Fibroblast of lung (primary cell): ENCODE results near the gene MRTFA. TPM values are rescaled to one million over a fixed set of nuclear protein-coding genes. Genes with fewer than 3 reads are reported as not detected.

Experiments
- DNase-seq, 2 donors: peaks; one replicate each; pipeline versions ENCODE4 v3.0.0 to v3.0.0-alpha.2; 2010; ENCODE audit warnings: low read depth in 2 of 2
- H2AFZ ChIP-seq: 2 replicates; pipeline ENCODE4 v1.5.1; 2012; ENCODE audit warnings: low read length, control low read depth, inconsistent platforms
- H3K27ac ChIP-seq: 2 replicates; pipeline ENCODE4 v1.5.1; 2011; ENCODE audit warnings: low read length, control low read depth; ENCODE audit not compliant: insufficient read depth
- H3K27me3 ChIP-seq: 2 replicates; pipeline ENCODE4 v1.5.1; 2011; ENCODE audit warnings: mild to moderate bottlenecking, low read length; ENCODE audit not compliant: control insufficient read depth, insufficient read depth
- H3K36me3 ChIP-seq: 2 replicates; pipeline ENCODE4 v1.5.1; 2011; ENCODE audit warnings: low read length; ENCODE audit not compliant: control insufficient read depth, insufficient read depth
- H3K4me1 ChIP-seq: 2 replicates; pipeline ENCODE4 v1.5.1; 2011; ENCODE audit warnings: low read length; ENCODE audit not compliant: control insufficient read depth, insufficient read depth; ENCODE audit errors: extremely low read depth
- H3K4me2 ChIP-seq: 2 replicates; pipeline ENCODE4 v1.5.1; 2011; ENCODE audit warnings: low read length, control low read depth; ENCODE audit not compliant: insufficient read depth; ENCODE audit errors: extremely low read depth
- H3K4me3 ChIP-seq, 4 experiments: fragments of 200-600 bp in 1 of 4; sonication (generic) in 1 of 4; replicated peaks in 1 of 4; 2 replicates each; pipeline ENCODE4 v1.5.1; 2011 to 2016; ENCODE audit warnings: low read length in 4 of 4, low read depth in 3 of 4, mild to moderate bottlenecking in 3 of 4, control low read depth in 2 of 4, inconsistent platforms in 1 of 4, mixed read lengths in 1 of 4; ENCODE audit not compliant: insufficient read depth in 1 of 4; ENCODE audit errors: control extremely low read depth in 1 of 4
- H3K79me2 ChIP-seq: 2 replicates; pipeline ENCODE4 v1.5.1; 2012; ENCODE audit warnings: mild to moderate bottlenecking, low read length, inconsistent platforms; ENCODE audit not compliant: control insufficient read depth, insufficient read depth
- H3K9ac ChIP-seq: 2 replicates; pipeline ENCODE4 v1.5.1; 2011; ENCODE audit warnings: mild to moderate bottlenecking, low read length, control low read depth; ENCODE audit not compliant: insufficient read depth
- H3K9me3 ChIP-seq: 2 replicates; pipeline ENCODE4 v1.5.1; 2012; ENCODE audit warnings: low read depth, low read length; ENCODE audit not compliant: control insufficient read depth, insufficient read depth
- H4K20me1 ChIP-seq: 2 replicates; pipeline ENCODE4 v1.5.1; 2011; ENCODE audit warnings: low read length; ENCODE audit not compliant: control insufficient read depth, insufficient read depth; ENCODE audit errors: extremely low read depth
- EZH2 ChIP-seq: IDR thresholded peaks from 2 replicates; pipeline ENCODE4 v1.5.1; 2012; ENCODE audit warnings: low read length, control low read depth, mild to moderate bottlenecking; ENCODE audit errors: missing control alignments
- polyA plus RNA-seq, 2 donors: library from polyadenylated mRNA; depleted of rRNA in 1 of 2; stranded (reverse) in 1 of 2; unstranded in 1 of 2; fragments of >200 nt; gene quantifications; 2 replicates each; pipeline ENCODE4 v1.2.1, GENCODE V29; 2011 to 2012; ENCODE audit warnings: missing spikeins in 1 of 2
- total RNA-seq: library from RNA; depleted of rRNA; stranded (reverse); fragments of >200 nt; gene quantifications from 2 replicates; pipeline ENCODE4 v1.2.1, GENCODE V29; 2014
- TF ChIP-seq, protein P1 (sequence below), 2 donors: IDR thresholded peaks in 1 of 2; conservative IDR thresholded peaks in 1 of 2; 1 replicate in 1 of 2; 2 replicates in 1 of 2; pipeline ENCODE4 v1.5.1; 2011 to 2012; ENCODE audit warnings: low read length in 2 of 2, control low read depth in 1 of 2, inconsistent platforms in 1 of 2, low read depth in 1 of 2, mild to moderate bottlenecking in 1 of 2

MRTFA gene
- total and polyA plus RNA-seq, 2 donors (not counting 1 experiment from before 2014, with no cell fraction given): 7.6 to 23.0 TPM

DNA sequence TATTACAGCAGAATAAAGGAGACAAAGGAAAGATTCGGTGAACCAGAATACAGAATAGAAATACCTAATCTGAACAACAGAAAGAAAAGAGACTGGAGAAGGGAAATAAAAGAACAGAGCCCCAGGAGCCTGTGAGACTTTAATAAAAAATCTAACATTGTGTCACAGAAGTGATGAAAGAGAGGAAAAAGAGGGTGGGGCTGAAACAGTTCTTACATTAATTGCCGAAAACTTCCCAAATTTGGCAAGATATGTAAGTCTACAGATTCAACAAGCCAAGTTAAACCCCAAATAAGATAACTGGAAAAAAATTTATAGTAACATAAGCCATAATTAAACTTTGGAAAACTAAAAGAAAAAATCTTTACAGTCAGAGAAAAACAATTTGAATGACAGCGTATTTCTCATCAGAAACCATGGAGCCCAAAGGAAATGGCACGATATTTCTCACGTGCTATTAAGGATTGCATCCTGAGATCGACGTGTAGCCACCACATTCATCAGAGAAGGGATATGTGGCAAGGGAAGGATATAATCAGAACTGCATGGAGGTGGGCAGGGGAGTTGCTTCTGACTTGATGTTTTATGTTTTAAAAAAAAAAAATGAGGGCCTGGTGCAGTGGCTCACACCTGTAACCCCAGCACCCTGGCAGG is 192.2 kb downstream of the MRTFA start:
- Histone ChIP-seq H3K36me3 (no peaks in the 10 kb centered on the region), H3K4me1 (peaks cover 6% of the 10 kb centered on the region), H3K9ac (no peak overlapping the region), H2AFZ (no peak overlapping the region), H3K79me2 (peaks cover 14% of the 10 kb centered on the region), H4K20me1 (peaks cover 1% of the 10 kb centered on the region), H3K4me3 (no peak overlapping the region), H3K27ac (no peak overlapping the region), H3K27me3 (no peaks in the 10 kb centered on the region), H3K9me3 (no peaks in the 10 kb centered on the region), H3K4me2 (no peak overlapping the region)
- DNase-seq: no peak
- TF ChIP-seq, protein P1, sequence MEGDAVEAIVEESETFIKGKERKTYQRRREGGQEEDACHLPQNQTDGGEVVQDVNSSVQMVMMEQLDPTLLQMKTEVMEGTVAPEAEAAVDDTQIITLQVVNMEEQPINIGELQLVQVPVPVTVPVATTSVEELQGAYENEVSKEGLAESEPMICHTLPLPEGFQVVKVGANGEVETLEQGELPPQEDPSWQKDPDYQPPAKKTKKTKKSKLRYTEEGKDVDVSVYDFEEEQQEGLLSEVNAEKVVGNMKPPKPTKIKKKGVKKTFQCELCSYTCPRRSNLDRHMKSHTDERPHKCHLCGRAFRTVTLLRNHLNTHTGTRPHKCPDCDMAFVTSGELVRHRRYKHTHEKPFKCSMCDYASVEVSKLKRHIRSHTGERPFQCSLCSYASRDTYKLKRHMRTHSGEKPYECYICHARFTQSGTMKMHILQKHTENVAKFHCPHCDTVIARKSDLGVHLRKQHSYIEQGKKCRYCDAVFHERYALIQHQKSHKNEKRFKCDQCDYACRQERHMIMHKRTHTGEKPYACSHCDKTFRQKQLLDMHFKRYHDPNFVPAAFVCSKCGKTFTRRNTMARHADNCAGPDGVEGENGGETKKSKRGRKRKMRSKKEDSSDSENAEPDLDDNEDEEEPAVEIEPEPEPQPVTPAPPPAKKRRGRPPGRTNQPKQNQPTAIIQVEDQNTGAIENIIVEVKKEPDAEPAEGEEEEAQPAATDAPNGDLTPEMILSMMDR (conservative IDR thresholded peaks at IDR 0.05 in 1 of 2, IDR thresholded peaks at IDR 0.05 in 1 of 2; ENCODE audit: low read depth in 1 of 2, low read length in 2 of 2): no peak
- TF ChIP-seq EZH2: no peak

DNA sequence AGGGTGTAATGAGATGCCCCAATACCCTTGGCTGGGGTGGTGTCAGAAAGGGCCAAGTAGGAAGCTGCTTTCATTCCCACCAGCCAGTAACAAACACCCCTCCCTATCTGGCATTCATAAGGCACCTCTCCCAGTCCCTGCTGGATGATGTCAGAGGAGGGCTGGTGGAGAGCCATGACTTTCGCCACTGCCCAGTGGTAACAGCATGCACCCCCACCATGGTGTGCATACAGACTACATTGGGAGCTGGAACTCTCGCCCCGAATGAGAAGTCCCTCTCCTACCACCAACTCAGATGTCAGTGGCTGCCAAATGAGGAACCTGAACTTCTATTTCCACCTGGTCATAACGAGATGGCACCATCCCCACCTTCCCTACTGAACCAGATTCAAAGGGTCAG is 192.8 kb downstream of the MRTFA start:
- H3K4me2 ChIP-seq: no peak overlapping the region
- no peak overlapping the region for H2AFZ ChIP-seq
- no peak overlapping the region for H3K9ac ChIP-seq
- no peaks in the 10 kb centered on the region for H4K20me1 ChIP-seq
- no peak for TF ChIP-seq EZH2
- TF ChIP-seq, protein P1 (conservative IDR thresholded peaks at IDR 0.05 in 1 of 2, IDR thresholded peaks at IDR 0.05 in 1 of 2; ENCODE audit: low read depth in 1 of 2, low read length in 2 of 2): no peak
- no peaks in the 10 kb centered on the region for H3K36me3 ChIP-seq
- no peak for DNase-seq
- peaks cover 4% of the 10 kb centered on the region for H3K4me1 ChIP-seq
- peaks cover 14% of the 10 kb centered on the region for H3K79me2 ChIP-seq
- H3K4me3 ChIP-seq: no peak overlapping the region
- no peak overlapping the region for H3K27ac ChIP-seq
- no peaks in the 10 kb centered on the region for H3K27me3 ChIP-seq
- no peaks in the 10 kb centered on the region for H3K9me3 ChIP-seq

DNA sequence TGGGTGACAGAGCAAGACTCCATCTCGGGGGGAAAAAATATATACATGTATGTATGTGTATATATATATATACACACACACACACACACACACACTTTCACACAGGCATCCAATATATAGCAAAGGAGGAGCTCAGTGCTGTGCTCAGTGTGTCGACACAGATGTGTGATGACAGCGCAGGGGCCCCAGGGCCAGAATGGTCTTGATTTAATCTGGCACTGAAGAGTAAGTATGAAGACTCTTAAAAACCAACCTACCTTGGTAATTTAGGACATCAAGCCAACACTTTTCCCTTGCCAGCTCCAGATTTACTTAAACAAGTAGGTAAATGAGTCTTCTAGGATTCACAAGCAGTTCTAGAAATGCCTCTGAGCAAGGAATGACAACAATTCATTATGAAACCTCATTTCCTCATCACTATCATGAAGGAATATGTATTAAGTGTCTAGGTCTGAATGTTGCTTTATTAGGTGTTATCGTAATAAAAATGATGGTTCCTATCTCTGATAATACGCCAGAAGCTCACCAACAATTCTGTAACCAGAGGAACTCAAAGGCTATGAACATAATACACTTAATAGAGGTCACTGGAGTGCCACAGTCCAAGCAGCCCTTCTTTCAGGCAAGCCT is 194.6 kb downstream of the MRTFA start:
- Histone ChIP-seq H3K4me2 (no peak overlapping the region), H3K27ac (no peak overlapping the region), H3K4me3 (no peak overlapping the region), H3K4me1 (peaks cover 8% of the 10 kb centered on the region), H4K20me1 (no peaks in the 10 kb centered on the region), H3K9ac (no peak overlapping the region), H3K27me3 (no peaks in the 10 kb centered on the region), H2AFZ (no peak overlapping the region), H3K9me3 (no peaks in the 10 kb centered on the region), H3K79me2 (peaks cover 12% of the 10 kb centered on the region), H3K36me3 (no peaks in the 10 kb centered on the region)
- no peak for DNase-seq
- TF ChIP-seq EZH2: no peak
- TF ChIP-seq, protein P1 (conservative IDR thresholded peaks at IDR 0.05 in 1 of 2, IDR thresholded peaks at IDR 0.05 in 1 of 2; ENCODE audit: low read depth in 1 of 2, low read length in 2 of 2): no peak
